Measurements from ENCODE around the gene ZNF280D.

The ZNF280D gene

GRCh38 chr15:56719774-56720555, 13.3 kb downstream of the ZNF280D start:
- TF ChIP-seq, protein P1, sequence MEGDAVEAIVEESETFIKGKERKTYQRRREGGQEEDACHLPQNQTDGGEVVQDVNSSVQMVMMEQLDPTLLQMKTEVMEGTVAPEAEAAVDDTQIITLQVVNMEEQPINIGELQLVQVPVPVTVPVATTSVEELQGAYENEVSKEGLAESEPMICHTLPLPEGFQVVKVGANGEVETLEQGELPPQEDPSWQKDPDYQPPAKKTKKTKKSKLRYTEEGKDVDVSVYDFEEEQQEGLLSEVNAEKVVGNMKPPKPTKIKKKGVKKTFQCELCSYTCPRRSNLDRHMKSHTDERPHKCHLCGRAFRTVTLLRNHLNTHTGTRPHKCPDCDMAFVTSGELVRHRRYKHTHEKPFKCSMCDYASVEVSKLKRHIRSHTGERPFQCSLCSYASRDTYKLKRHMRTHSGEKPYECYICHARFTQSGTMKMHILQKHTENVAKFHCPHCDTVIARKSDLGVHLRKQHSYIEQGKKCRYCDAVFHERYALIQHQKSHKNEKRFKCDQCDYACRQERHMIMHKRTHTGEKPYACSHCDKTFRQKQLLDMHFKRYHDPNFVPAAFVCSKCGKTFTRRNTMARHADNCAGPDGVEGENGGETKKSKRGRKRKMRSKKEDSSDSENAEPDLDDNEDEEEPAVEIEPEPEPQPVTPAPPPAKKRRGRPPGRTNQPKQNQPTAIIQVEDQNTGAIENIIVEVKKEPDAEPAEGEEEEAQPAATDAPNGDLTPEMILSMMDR (IDR thresholded peaks at IDR 0.05; ENCODE audit: low read depth, low read length): no peak
- no peak for TF ChIP-seq EZH2phosphoT487 (IDR thresholded peaks at IDR 0.05; ENCODE audit: low read depth)
- H3K4me1 ChIP-seq (ENCODE audit: low read length): peaks cover 11% of the 10 kb centered on the region
- no peak overlapping the region for H3K4me3 ChIP-seq (ENCODE audit: low read length)
- no peaks in the 10 kb centered on the region for H3K27me3 ChIP-seq (ENCODE audit: low read depth, low read length)
- H3K4me2 ChIP-seq (ENCODE audit: low read length): peak overlapping the region; percentile 64
- no peaks in the 10 kb centered on the region for H4K20me1 ChIP-seq (ENCODE audit: insufficient read depth, low read length)
- no peak overlapping the region for H3K9ac ChIP-seq (ENCODE audit: low read length)
- no peaks in the 10 kb centered on the region for H3K9me3 ChIP-seq (ENCODE audit: insufficient read depth, low read length)
- H3K27ac ChIP-seq (ENCODE audit: low read length): no peak overlapping the region
- H2AFZ ChIP-seq (ENCODE audit: low read depth, low read length): no peak overlapping the region
- H3K36me3 ChIP-seq (replicated peaks; ENCODE audit: low read depth, low read length): no peaks in the 10 kb centered on the region
- peaks cover 13% of the 10 kb centered on the region for H3K79me2 ChIP-seq (ENCODE audit: low read length)

- Histone ChIP-seq H3K4me3 (ENCODE audit: low read length) (peak overlapping the region; percentile 10; the same call in 1 of the 2 replicates), H3K4me2 (ENCODE audit: low read length) (peak overlapping the region; percentile 64), H4K20me1 (ENCODE audit: insufficient read depth, low read length) (no peaks in the 10 kb centered on the region), H3K36me3 (replicated peaks; ENCODE audit: low read depth, low read length) (no peaks in the 10 kb centered on the region), H2AFZ (ENCODE audit: low read depth, low read length) (no peak overlapping the region), H3K9ac (ENCODE audit: low read length) (no peak overlapping the region), H3K79me2 (ENCODE audit: low read length) (peaks cover 13% of the 10 kb centered on the region), H3K4me1 (ENCODE audit: low read length) (peaks cover 11% of the 10 kb centered on the region), H3K9me3 (ENCODE audit: insufficient read depth, low read length) (no peaks in the 10 kb centered on the region), H3K27me3 (ENCODE audit: low read depth, low read length) (no peaks in the 10 kb centered on the region), H3K27ac (ENCODE audit: low read length) (no peak overlapping the region)
- no peak for TF ChIP-seq EZH2phosphoT487 (IDR thresholded peaks at IDR 0.05; ENCODE audit: low read depth)
- TF ChIP-seq, protein P1 (IDR thresholded peaks at IDR 0.05; ENCODE audit: low read depth, low read length): no peak
These were observed 14.2 kb downstream of the ZNF280D start for GRCh38 chr15:56719021-56719612.

DNA sequence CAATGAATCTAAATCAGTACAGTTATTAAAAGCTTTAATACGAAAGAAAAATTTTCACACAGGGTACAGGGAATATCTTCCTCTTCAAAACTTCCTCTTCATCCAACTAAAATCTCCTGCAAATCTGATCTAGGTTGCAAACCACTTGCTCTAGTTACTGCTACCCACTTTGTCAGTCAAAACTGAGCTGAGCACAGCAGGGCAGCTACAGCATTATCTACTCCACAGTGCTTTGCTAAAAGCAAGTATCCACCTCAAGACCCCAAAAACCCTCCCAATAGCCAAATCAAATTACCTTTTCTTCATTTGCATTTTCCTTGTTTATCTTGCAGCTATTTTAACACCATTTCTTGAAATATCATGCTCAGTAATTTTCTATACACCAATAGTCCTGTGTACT, 14.7 kb downstream of the ZNF280D start:
- no peaks in the 10 kb centered on the region for H3K9me3 ChIP-seq (ENCODE audit: insufficient read depth, low read length)
- H4K20me1 ChIP-seq (ENCODE audit: insufficient read depth, low read length): no peaks in the 10 kb centered on the region
- H2AFZ ChIP-seq (ENCODE audit: low read depth, low read length): no peak overlapping the region
- no peaks in the 10 kb centered on the region for H3K36me3 ChIP-seq (replicated peaks; ENCODE audit: low read depth, low read length)
- peaks cover 11% of the 10 kb centered on the region for H3K4me1 ChIP-seq (ENCODE audit: low read length)
- H3K27ac ChIP-seq (ENCODE audit: low read length): no peak overlapping the region
- H3K9ac ChIP-seq (ENCODE audit: low read length): no peak overlapping the region
- peaks cover 11% of the 10 kb centered on the region for H3K79me2 ChIP-seq (ENCODE audit: low read length)
- no peak overlapping the region for H3K4me3 ChIP-seq (ENCODE audit: low read length)
- no peaks in the 10 kb centered on the region for H3K27me3 ChIP-seq (ENCODE audit: low read depth, low read length)
- TF ChIP-seq, protein P1 (IDR thresholded peaks at IDR 0.05; ENCODE audit: low read depth, low read length): no peak
- TF ChIP-seq EZH2phosphoT487 (IDR thresholded peaks at IDR 0.05; ENCODE audit: low read depth): no peak
- H3K4me2 ChIP-seq (ENCODE audit: low read length): no peak overlapping the region

- Histone ChIP-seq H3K27ac (ENCODE audit: low read length) (no peak overlapping the region), H3K79me2 (ENCODE audit: low read length) (peaks cover 18% of the 10 kb centered on the region), H3K4me1 (ENCODE audit: low read length) (peaks cover 11% of the 10 kb centered on the region)
These were observed 17.0 kb downstream of the ZNF280D start for GRCh38 chr15:56716334-56716733.

More at GRCh38 chr15:56716334-56716733, 17.0 kb downstream of the ZNF280D start:
- Histone ChIP-seq H2AFZ (ENCODE audit: low read depth, low read length) (no peak overlapping the region), H3K9ac (ENCODE audit: low read length) (no peak overlapping the region), H3K9me3 (ENCODE audit: insufficient read depth, low read length) (no peaks in the 10 kb centered on the region), H4K20me1 (ENCODE audit: insufficient read depth, low read length) (no peaks in the 10 kb centered on the region), H3K4me3 (ENCODE audit: low read length) (no peak overlapping the region), H3K36me3 (replicated peaks; ENCODE audit: low read depth, low read length) (no peaks in the 10 kb centered on the region), H3K4me2 (ENCODE audit: low read length) (no peak overlapping the region), H3K27me3 (ENCODE audit: low read depth, low read length) (no peaks in the 10 kb centered on the region)
- TF ChIP-seq EZH2phosphoT487 (IDR thresholded peaks at IDR 0.05; ENCODE audit: low read depth): no peak
- TF ChIP-seq, protein P1 (IDR thresholded peaks at IDR 0.05; ENCODE audit: low read depth, low read length): no peak

Measured in OCI-LY3 (cell line).